Measurements from ENCODE around the gene MMS22L.
A peak's percentile ranks its signal among the peaks of the same experiment; 100 is the strongest.
"Not testable (repeated sequence)": the region's sequence is repeated elsewhere in the genome, so short reads cannot be mapped to it uniquely, and the experiment has no call there.

The MMS22L gene

GRCh38 chr6:97240222-97240621 lies 42.8 kb downstream of the MMS22L start:
- DNase-seq: no peak

- DNase-seq: no peak
These were observed 51.1 kb downstream of the MMS22L start for GRCh38 chr6:97231911-97232310.

- no peak for DNase-seq
These were observed 60.1 kb downstream of the MMS22L start for GRCh38 chr6:97222903-97223302.

- no peak for DNase-seq
These were observed 64.1 kb downstream of the MMS22L start for GRCh38 chr6:97218912-97219311.

- no peak for DNase-seq
These were observed 67.8 kb downstream of the MMS22L start for GRCh38 chr6:97215157-97215769.

GRCh38 chr6:97214671-97215070 lies 68.3 kb downstream of the MMS22L start:
- DNase-seq: no peak

- DNase-seq: no peak
These were observed 75.6 kb downstream of the MMS22L start for GRCh38 chr6:97207383-97207782.

DNA sequence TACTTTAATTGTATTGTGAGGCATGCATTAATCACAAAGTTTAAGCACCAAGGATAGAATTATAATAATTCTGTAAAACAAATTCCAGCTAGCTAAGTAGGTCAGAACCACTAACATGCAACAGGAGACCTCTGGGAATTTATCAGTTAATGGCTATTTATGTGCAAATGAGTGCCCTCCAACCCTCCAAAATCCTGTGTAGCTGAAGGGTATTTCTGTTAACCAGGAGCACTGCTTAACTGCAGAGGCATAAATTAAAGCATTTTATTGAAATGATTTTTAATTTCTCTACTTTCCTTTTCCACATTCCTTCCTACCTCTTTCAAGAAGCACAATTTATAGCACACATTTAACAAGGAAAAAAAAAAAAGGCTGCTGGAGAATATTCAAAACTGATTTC lies 77.0 kb downstream of the MMS22L start:
- DNase-seq: no peak

DNA sequence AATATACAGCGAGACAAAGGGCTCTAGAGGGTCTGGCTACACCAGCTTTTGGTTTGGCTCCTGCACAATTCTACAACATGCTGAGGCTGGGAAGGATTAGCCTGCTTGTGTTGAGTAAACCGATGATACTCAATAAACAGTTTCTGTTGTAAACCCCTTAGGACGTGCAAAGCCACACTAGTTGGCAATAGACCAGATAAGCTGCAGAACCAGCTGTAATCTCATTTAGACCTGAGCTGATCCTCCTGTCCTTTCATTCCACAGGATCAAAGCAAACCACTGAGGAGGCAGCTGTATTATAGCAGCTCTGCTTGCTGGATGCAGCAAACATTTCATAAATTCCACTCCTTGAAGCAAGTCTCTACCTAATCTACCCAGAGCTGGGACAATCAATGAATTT lies 79.7 kb downstream of the MMS22L start:
- DNase-seq: no peak

DNA sequence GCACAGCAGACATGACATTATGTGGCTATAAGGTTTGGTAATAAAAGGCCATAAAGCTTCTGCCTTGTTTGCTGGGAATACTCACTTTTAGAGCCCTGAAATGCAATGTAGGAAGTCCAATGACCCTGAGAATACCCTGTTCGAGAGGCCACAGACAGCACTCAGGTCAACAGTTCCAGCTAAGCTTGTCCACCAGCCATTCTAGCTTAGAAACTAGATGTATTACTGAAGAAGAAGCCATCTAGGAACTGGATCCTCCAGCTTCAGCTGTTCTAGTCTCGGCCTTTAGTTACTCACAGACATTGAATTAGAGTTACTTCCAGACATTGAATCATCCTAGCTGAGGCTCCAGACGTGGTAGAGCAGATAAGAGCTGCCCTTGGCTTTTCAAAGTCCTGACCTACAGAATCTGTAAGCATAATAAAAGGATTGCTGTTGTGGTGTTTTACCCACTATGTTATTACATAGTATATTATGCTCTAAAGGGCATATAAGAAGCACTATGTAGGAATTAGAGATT lies 84.9 kb downstream of the MMS22L start:
- no peak for DNase-seq

DNA sequence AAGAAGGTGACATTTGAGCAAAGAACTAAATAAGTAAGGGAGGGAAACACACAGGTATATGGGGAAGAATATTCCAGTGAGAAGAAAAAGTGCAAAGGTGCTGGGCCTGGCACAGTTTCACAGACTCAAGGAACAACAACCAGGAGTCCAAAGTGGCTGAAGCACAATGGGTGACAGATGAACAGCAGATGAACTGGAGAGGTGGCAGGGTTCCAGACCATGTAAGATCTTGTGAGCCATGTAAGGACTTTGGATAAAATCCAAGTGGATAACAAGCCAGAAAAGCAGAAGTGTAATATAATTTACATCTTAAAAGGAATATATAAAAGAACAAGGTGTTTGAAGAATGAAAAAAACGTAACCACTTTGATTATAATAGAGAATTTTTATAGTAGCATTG lies 87.9 kb downstream of the MMS22L start:
- no peak for DNase-seq

DNA sequence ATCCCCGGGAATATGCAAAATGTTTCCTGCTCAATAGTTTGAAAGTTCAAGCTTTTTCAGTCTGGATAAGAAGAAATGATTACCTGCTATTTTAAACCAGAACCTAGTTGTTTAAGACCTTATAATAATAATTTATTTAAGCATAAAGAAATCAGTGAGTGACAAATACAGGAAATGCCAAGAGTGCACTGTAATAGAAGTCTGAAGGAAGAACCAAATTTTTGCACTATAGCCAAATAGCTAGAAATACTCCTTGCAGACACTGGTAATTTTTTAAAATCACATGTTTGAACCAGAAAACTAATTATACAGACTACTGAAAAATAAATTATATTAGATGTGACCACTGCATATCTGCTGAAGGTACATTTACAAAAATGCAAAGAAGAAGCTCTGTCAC lies 93.2 kb downstream of the MMS22L start:
- DNase-seq: no peak

DNA sequence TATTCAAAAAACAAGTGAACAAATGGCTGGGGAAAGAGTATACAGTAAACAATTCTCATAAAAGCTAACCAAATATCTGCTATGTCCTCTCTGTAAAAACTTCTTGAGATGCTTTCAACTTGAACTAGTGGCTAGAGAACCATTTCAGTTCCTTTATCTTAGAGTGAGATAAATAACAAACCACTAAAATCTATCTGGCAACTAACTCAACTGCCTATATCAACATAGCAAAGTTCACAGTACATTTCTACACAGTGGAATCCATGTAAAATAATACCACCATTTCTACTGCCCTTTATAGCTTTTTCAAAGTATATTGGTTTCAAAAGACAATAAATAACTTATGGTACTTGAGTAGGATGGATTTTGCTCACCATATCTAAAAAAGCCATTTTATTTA lies 95.1 kb downstream of the MMS22L start:
- DNase-seq: no peak

DNA sequence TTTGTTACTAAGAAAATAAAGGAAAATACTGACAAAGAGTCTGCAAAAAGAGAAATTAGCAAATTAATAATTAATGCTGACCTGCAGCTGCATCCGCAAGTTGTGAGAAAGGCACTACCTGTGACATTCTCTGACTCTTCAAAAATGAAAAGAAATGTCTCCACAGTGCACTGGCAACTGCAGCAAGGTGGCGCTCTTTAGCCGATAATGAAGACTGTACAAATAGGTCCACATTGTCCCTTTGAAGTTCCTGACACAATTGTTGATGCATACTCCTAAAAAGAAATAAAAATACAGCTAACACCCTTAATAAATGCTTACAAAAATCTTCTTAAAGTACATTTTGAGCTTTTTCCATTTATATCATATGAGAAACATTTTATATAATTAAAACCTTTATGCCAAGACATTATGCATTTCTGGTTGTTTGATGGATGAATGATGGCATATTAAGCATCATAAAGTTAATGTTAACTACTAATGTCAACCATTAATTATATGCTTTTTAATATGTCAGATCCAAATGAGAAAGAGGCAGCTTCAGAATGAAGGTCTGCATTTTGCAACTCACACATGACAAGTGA lies 96.5 kb downstream of the MMS22L start:
- DNase-seq: peak; percentile 26

- DNase-seq: no peak
These were observed 105.1 kb downstream of the MMS22L start for GRCh38 chr6:97177905-97178304.

DNA sequence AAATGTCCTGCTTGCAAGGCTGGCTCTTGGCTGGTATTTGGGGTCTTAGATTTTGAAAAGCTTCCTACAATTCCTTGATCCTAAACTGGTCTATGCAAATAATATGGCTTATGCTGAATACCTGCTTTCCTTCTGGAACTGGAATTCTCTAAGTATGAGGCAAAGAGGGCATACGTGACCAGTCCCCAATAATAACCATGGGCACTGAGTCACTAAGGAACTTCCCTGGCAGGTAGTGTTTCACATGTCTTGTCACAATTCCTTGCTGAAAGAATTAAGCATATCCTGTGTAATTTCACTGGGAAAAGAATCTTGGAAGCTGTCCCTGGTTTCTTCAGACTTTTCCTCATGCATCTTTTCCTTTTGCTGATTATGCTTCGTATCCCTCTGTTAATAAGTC lies 106.5 kb downstream of the MMS22L start:
- no peak for DNase-seq

GRCh38 chr6:97175806-97176205 lies 107.2 kb downstream of the MMS22L start:
- DNase-seq: no peak

DNA sequence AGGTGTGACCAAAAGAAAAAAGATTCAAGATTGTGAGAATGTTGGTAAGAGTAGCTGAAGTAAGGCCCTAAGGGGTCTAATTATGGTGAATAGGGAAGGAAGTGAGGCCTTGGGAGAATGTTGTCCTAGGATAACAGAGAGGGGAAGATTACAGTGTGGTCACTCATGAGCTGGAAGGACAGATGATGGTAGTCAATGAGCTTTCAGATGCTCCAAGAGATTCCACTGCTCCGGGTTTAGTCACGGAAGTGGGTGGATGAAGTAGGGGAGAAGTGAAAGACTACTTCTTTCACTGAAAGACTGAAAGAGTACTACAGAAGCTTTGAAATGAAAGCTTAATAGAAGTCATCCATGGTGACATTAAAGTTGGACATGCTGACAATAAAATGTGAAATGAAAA lies 108.5 kb downstream of the MMS22L start:
- no peak for DNase-seq

DNA sequence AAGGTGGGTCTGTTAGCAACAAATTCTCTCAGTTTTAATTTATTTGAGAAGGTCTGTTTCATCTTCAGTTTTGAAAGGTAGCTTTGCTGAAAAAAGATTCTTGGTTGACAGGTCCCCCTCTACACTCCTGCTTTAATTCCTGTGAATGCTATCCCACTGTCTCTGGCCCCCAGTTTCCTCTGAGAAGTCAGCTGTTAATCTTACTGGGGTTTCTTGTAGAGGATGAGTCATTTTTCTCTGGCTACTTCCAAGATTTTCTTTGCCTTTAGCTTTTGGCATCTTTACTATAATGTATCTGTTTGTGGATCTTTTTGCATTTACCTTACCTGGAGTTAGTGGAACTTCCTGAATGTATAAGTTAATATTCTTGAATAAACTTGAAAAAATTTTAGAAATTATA lies 122.7 kb downstream of the MMS22L start:
- no peak for DNase-seq

DNA sequence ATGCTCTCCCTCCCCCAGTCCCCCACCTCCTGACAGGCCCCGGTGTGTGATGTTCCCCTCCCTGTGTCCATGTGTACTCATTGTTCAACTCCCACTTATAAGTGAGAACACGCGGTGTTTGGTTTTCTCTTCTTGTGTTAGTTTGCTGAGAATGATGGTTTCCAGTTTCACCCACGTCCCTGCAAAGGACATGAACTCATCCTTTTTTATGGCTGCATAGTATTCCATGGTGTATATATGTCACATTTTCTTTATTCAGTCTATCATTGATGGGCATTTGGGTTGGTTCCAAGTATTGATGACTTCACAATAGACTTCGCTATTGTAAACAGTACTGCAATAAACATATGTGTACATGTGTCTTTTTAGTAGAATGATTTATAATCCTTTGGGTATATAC lies 127.6 kb downstream of the MMS22L start:
- DNase-seq: not testable (repeated sequence)

DNA sequence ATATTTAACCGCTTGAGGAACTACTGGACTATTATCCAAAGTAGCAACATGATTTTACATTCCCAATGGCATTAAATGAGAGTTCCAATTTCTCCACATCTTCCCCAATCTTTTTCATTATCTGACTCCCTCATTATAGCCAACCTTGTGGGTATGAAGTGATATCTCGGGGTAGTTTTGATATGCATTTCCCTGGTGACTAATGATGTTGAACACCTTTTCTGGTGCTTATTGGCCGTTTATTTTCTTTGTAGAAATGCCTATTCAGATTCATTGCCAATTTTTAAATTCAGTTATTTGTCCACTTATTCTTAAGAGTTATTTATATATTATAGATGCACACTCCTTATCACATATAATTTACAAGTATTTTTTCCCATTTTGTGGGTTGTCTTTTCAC lies 129.0 kb downstream of the MMS22L start:
- no peak for DNase-seq

- no peak for DNase-seq
These were observed 131.4 kb downstream of the MMS22L start for GRCh38 chr6:97151601-97152000.

DNA sequence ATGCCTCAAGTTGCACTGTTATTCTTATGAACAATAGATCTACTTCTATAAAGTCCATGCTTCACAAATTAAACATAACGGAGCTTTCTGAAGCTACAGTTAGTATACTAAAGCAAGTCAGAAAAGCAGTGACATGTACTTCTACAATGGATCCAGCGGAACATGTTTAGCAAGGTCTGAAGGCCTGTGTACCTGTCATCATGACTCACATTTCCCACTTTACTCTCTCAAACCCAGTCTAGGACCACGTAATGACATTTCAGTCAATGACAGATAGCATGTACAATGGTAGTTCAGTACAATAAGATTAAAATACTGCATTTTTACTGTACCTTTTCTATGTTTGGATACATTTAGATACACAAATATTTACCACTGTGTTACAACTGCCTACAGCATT lies 132.1 kb downstream of the MMS22L start:
- DNase-seq: no peak

GRCh38 chr6:97147421-97147820 lies 135.6 kb downstream of the MMS22L start:
- no peak for DNase-seq

GRCh38 chr6:97145691-97146090 lies 137.3 kb downstream of the MMS22L start:
- no peak for DNase-seq
